HG03159 (cell line): ENCODE measurements around the gene ZNF732.
"Not testable (repeated sequence)": the region's sequence is repeated elsewhere in the genome, so short reads cannot be mapped to it uniquely, and the experiment has no call there.

Source experiments
- ATAC-seq: cut with Tn5 transposase; IDR thresholded peaks from one replicate; pipeline ENCODE4 v1.9.1; 2021; ENCODE audit warnings: mild to moderate bottlenecking, moderate library complexity; ENCODE audit not compliant: unreplicated experiment

The ZNF732 gene

DNA sequence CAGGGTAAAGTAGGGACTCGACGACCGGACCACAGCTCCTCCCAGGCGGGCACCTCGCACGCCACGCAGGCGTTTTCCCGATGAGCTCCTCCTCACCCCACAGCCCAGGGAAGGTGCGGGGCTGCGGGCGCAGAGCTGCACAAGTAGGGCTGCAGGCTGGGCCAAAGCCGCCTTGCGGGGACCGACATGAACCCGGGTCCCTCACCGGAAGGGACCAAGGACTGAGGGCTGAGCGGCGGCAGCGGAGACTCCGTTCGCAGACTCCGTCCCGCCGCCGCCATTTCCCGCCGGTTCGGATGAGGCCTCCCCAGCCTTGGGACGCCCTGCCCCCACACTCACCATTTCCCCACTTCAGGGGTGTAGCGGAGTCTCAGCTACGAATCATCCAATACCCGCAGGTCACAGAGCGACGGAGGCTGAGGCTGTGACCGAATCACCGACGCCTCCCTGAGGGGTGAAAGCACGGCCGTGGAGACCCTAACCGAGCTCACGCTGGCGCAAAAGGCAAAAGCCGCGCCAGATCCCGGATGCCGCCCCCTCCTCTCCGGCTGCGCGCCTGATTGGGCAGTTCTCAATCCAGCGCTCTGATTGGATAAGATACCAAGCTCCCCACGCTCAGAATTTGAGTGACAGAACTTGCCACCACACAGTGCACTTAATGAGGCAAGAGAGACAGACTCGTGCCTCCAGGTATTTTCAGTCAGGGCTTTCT, at the start of gene ZNF732:
Gene ZNF732 (minus strand): TSS at position 506 of the 712 bp plus-strand sequence. CDS start 164 bp downstream, at position 342.
- ATAC-seq, result no peak

DNA sequence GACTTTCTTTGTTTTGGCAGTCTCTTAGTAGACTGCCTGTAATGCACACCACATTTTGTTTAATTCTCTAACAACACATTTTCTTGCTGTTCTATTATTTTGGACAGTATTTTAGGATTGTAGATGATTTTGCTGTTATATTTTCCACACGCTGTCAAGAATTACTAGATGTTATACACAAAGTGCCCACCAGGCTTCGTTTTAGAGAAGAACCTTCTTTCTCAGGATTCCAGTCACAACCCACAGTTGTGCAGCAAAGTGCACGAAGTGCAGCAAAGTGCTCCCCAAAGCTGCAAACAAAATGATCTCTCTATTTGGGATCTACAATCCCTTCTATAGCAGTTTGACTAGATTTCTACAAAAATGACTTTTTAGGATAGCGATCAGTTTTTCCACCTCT, 34.7 kb upstream of the ZNF732 start:
- ATAC-seq, result no peak

DNA sequence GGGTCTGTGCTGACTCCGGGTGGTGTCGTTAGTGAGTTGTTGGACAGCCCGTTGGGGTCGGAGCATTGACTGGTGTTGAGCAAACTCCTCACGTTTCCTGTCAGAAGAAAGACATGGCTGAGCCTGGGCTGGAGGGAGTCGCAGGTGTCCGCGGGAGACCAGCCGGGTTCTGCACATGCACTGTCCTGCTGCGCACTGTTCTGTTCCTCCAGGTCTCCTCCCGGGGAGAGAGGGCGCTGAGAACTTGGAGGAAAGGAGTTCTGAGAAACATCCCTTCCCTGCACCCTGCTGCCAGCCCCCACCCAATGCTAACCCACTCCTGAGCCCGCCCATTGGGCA, 33.5 kb upstream of the ZNF732 start:
- ATAC-seq, result no peak

DNA sequence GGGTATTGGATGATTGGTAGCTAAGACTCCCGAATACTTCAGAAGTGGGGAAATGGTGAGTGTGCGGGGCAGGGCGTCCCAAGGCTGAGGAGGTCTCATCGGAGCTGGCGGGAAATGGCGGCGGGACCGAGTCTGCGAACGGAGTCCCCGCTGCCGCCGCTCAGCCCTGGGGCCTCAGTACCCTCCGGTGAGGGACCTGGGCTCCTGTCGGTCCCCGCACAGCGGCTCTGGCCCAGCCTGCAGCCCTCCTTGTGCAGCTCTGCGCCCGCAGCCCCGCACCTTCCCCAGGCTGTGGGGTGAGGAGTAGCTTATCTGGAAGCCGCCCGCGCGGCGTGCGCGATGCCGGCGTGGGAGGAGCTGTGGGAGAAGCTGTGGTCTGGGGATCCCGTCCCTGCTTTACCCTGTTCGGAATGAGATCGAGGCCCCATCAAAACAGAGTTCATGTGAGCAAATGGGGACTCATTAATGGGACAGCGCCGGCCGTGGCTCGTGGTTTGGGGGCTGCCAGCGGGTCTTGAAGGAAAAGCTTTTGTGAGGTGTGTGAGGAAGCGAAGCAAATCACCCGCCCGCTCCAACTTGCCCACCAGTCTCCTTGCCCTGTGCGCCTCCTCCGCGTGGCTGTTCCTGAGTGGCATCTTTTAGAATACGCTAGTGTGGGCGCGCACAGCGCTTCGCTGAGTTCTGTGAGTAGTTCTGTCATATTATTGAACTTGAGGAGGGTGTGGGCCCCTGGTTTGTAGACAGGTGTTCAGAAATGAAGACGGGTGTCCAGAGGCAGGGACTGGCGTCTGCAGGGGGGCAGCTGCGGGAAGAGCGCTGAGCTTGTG, 32.9 kb upstream of the ZNF732 start:
- ATAC-seq, result peak; percentile 30

DNA sequence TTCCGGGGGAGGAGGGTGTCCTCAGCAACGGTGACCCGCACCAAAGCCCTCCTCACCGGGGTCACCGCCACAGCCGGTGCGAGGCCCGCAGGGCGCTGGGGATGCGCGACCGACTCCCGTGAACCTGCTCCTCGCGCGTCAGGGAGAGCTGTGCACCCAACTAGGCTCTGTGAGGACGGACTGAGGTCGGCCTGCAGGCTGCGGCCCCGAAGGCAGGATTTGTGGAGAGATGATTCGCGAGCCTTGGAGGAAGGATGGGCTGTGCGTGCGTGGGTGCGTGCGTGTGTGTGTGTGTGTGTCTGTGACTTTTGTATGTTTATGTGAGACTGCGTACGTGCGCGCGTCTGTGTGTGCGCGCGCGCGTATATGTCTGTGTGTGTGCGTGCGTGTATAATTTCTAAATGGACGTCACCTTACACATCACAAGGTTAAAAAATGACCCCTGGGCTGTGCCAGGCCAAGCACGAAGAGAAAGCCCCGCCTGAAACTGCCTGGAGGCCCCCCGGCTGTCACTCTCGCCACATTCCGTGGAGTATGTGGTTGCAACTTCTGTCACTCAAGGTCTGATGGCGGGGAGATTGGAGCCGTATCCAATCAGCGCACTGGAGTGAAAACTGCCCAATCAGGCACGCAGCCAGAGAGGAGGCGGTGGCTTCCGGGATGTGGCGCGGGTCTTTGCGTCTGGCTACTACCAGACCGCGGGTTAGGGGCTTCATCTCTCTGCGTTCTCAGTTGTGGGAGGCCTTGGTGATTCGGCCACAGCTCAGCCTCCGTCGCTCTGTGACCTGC, 32.1 kb upstream of the ZNF732 start, which contains the start of gene ZNF141:
Gene ZNF141 (plus strand): TSS at position 672 of the 789 bp plus-strand sequence. CDS start 170 bp downstream, outside the sequence.
- ATAC-seq, result peak; percentile 96

DNA sequence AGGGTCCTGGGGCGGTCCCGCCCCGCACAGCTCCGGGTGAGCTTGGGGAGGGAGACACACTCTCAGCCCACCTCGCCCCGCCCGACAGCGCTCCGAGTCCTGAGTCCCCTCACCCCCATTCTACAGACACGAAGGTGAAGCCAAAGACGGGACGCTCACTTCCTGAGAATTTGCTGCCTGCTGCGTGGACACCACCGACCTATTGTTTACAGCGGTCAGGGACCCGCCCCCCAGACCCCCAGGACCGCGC, 31.5 kb upstream of the ZNF732 start:
- ATAC-seq, result peak; percentile 4

DNA sequence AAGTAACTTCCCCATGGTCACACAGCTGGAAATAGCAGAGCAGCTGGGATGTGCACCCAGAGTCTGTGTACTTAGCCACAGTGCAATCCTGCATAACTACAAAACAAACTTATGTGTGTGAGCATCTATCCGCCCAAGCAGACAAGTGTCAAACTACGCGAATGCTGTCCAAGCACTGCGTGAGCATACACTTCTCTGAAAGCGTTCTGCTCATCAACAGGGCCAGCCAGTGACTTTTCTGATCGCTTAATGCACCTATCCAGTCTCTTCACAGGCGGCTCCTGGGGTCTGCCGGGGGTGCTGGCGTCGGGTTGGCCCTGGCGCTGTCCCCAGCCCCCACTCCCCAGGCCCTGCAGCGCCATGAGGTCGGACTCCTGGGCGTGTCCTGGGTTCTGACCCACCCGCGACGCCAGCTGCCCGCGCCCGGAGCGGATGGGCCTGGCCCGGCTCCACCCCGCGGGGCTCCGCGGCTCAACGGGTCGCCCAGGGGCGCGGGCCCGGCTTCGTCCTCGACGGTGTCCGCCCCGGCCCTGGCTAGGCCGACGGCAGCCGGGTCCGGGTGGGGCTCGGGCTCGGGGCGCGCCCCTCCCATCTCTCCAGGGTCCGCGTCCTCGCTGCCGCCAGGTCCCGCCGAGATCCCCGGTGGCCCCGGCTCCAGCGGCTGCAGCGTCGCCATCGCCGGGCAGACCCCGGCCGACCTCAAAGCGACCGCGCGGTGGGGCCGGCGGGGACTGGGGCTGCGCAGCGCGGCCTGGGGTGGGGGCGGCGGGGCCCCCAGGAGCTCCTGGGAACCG, 31.0 kb upstream of the ZNF732 start:
- ATAC-seq, result peak; percentile 1

DNA sequence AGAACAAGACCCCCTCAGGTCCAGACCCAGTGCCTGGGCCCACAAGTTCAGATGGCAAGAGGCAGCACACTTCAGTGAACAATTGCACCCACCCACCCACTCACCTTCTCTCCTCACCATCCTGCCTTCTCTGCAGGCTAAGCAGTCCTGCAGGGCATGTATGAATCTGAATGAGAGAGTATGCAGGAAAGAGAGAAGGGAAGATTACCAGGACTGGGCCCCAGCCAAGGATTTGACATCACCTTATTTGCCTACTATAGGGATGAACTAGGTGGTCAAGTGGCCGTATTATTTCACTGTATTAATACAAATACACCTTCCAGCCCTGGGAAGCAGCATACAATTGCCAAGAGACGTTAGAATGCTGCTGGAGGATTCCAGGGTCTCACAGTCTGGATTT, 30.2 kb upstream of the ZNF732 start:
- ATAC-seq, result no peak

DNA sequence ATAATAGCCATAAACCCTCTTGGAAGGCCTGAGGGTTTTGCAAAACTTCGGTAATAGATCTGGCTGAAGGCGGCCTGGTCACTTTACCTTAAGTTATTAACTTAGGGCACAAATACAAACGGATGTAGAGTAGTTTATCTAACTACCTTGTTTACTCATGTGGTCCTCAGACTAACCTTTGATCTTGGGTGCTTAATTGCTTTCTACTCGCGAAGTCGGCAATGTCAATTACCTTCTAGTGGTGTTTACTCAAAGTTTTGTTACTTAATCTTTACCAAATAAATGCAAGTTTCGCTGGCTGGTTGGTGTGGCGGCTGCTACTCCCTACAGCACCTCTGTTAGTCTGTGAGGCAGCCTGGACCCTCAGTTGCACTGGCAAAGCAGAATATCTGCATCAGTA, 23.5 kb upstream of the ZNF732 start:
- no peak for ATAC-seq

DNA sequence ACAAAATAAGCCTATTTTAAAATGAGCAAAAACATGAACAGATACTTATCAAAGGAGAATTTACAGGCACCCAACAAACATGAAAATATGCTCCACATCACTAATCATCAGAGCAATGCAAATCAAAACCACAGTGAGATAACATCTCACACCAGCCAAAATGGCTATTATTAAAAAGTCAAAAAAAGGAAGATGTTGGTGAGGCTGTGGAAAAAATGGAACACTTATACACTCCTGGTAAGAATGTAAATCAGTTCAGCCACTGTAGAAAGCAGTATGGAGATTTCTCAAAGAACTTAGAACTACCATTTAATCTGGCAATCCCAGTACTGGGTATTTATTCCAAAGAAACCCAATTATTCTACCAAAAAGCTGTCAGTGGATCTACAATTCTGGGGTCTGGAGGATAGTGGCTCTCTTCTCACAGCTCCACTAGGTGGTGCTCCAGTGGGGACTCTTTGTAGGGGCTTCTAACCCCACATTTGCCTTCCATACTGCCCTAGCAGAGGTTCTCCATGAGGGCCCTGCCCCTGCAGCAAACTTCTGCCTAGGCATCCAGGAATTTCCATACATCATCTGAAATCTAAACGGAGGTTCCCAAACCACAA, 9.1 kb upstream of the ZNF732 start:
- ATAC-seq, result no peak

DNA sequence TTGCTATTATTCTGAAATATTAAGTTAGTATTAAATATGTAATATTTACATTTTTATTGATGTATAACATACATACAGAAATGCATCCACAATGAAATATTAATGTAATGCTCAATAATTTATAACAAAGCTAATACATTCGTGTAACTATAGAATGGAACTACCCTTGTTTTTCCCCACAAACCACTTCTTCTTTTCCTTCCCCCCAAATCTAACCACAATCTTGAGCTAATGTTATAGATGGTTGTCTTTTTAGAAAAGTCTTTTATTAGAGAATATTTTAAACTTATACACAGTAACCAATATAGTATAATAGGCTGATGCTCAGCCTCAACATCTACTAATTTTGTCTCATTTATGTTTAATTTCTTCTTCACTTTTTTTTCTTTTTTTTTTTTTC, 4.5 kb upstream of the ZNF732 start:
- ATAC-seq, result no peak

DNA sequence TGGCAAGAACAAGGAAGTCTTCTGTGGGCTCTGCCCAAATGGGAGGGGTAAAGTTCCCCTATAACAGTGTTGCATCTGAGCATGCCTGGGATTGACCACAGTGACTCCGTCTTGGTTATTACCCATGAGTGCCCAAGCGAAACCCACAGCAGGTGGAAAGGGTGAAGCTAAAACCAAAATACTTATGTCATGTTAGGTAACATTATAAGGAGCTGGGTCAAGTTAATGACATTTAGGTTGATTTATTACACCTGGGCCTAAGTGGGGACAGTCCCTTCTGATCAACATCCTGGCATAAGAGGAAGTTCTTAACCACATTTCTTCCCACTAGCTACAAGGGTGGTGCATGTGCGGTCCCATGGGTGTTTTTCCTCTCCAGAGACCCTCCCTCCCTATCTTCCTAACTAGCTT, 1.3 kb upstream of the ZNF732 start:
- peak; percentile 44 for ATAC-seq

DNA sequence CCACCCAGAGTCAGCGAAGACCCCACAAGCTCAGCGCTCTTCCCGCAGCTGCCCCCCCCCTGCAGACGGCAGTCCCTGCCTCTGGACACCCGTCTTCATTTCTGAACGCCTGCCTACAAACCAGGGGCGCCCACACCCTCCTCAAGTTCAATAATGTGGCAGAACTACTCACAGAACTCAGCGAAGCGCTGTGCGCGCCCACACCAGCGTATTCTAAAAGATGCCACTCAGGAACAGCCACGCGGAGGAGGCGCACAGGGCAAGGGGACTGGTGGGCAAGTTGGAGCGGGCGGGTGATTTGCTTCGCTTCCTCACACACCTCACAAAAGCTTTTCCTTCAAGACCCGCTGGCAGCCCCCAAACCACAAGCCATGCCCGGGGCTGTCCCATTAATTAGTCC, 758 bp downstream of the ZNF732 start:
- not testable (repeated sequence) for ATAC-seq

DNA sequence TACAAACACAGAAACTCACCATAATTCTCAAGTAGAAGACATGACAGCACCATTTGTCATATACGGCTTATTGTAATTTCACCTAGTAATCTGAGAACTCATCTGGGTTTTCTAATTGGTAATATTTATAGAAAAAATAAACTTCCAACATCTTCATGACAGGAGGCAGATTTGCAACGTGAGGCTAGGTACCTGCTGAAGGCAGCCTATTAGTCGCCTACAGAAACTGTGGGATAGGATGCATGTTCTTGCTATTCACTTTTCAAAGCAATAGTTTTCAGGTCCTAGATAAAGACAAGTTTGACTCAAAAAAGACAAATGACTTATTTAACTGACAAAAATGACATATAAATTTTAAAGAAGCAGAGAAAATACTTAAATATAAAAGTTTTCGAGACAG, 2.9 kb downstream of the ZNF732 start:
- ATAC-seq, result no peak

DNA sequence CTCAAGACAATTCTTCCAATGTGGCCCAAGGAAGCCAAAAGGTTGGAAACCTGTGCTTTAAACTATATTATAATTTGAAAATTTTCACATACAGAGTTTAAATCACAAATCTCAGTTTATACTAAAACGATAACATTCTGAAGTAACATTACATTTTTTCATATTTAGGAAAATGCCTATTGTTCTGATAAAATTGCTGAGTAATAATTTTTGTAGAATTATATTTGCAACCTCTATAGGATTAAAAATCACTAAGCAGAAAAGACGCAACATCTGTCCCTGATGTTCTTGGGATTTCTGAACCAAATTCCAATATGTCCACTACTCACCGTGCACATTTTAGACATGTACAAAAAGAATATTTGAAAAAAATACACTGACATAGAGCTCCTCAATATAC, 10.5 kb downstream of the ZNF732 start:
- no peak for ATAC-seq

DNA sequence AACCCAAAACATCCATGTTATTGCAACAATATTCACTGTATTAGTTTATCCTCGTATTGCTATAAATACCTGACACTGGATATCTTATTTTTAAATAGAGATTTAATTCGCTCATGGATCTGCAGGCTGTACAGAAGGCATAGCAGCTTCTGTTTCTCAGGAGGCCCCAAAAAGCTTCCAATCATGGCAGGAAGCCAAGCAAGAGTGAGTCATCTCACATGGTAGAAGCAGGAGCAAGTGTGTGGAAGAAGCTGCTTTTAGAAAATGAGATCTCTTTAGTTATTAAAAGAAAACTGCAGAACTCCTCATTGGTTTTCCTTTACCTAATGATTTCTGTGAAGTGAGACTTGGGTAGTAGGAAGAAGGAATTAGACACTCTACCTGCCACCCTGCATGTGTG, 16.4 kb downstream of the ZNF732 start:
- ATAC-seq, result no peak

DNA sequence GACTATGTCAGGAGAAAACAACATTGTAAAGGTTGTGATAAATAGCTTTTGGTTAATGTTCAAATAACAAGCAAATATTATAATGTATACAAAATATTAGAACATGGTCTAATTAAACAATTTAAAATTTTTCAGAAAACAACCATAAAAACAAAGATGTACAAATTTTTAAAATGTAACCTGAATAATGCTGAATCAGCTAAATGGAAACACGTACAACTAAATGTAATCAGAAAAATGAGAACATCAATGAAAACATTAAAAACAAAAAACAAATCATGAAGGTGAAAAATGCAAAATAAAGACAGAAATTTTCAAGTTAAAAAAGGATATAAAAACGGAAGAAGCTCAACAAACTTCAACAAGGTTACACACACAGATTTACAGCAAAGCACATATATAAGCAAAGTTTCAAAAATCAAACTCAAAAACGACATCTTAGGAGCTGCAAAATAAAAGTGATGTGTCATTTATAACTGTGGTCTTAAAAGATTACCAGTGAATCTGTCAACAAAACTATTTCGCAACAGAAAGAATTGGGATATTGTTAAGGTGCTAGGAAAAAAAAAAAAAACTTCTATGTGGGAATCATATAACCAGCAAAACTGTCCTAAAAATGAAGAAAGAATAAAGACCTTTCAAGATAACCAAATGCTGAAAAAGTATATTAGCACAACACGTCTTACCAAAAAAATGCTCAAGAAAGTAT, 31.8 kb downstream of the ZNF732 start:
- no peak for ATAC-seq

DNA sequence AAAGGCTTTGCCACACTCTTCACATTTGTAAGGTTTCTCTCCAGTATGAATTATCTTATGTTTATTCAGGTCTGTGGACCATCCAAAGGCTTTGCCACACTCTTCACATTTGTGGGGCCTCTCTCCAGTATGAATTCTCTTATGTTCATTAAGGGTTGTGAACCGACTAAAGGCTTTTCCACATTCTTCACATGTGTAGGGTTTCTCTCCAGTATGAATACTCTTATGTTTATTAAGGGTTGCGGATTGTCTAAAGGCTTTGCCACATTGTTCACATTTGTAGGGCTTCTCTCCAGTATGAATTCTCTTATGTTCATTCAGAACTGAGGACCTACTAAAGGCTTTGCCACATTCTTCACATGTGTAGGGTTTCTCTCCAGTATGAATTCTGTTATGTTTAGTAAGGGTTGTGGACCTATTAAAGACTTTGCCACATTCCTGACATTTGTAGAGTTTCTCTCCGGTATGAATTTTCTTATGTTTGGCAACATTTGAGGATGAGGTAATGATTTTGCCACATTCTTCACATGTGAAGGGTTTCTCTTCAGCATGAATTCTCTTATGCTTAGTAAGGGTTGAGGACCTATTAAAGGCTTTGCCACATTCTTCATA, 33.7 kb downstream of the ZNF732 start:
- ATAC-seq, result no peak

DNA sequence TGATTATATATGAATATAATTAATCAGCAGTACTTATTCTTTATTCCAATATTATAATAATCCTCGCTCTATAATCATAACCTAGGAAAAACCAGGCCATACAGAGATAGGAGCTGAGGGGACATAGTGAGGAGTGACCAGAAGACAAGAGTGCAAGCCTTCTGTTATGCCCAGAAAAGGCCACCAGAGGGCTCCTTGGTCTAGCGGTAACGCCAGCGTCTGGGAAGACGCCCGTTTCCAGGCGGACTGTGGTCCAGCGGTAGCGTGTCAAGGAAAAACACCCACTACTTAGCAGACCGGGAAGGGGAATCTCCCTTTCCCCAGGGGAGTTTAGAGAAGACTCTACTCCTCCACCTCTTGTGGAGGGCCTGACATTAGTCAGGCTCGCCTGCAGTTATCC, 46.0 kb downstream of the ZNF732 start:
- ATAC-seq, result not testable (repeated sequence)

DNA sequence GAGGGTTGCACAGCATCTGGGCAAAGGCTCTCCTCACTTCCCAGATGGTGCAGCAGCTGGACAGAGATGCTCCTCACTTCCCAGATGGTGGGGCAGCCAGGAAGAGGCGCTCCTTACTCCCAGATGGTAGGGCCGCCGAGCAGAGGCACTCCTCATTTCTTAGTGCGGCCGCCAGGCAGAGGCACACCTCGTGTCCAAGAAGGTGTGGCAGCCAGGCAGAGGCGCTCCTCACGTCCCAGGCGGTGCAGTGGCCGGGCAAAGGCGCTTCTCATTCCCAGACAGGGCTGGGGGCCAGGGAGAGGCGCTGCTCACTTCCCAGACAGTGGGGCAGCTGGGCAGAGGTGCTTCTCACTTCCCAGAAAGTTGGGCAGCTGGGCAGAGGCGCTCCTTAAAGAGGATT, 48.8 kb downstream of the ZNF732 start:
- no peak for ATAC-seq
